HG03469 (cell line): ENCODE data around the gene ATXN1.
"Not testable (repeated sequence)": the region's sequence is repeated elsewhere in the genome, so short reads cannot be mapped to it uniquely, and the experiment has no call there.

ENCODE experiments used
- ATAC-seq: cut with Tn5 transposase; IDR thresholded peaks from one replicate; pipeline ENCODE4 v1.9.1; 2021; ENCODE audit warnings: mild to moderate bottlenecking, moderate library complexity, moderate number of reproducible peaks; ENCODE audit not compliant: unreplicated experiment

The ATXN1 gene

GRCh38 chr6:16760516-16761470 is at the start of gene ATXN1:
Gene ATXN1 (minus strand): TSS chr6:16761460.
- no peak for ATAC-seq

DNA sequence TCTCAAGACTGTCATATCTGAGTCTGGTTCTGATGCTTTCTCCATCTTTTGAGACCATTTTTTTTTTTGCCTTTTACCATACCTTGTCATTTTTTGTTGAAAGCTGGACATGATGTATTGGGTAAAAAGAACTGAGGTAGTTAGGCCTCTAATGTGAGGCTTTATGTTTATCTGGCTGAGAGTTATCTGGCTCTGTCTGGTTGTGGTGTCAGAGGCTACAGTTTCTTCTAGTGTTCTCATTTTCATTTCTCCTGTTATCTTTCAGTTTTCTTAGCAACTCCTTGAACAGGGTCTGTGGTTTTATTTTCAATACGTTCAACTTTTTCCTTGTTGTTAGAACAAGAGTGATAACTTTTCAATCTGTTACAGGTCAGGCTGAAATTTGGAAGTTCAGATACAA is 49.2 kb upstream of the ATXN1 start:
- no peak for ATAC-seq

DNA sequence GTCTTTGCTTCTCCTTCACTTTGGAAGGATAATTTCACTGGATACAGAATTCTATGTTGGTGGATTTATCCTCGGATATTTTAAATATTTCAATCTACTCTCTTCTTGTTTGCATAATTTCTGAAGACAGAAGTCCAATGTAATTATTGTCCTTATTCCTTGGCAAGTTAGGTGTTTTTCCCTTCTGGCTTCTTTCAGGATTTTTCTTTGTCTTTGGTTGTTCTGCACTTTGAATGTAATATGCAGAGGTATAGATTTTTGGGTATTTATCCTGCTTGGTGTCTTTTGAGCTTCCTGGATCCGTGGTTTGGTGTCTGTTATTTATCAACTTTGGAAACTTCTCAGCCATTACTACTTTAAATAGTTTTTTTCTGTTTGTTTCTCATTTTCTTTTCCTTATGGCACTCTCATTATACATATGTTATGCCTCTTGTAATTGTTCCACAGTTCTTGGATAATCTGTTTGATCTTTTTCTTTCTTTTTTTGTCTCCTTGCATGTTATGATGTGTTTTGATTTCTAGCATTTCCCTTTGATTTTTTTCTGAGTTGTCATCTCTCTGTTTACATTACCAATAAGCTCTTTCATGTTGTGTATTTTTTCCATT is 48.6 kb upstream of the ATXN1 start:
- ATAC-seq = no peak

- no peak for ATAC-seq
Observed at GRCh38 chr6:16807956-16808355, 46.7 kb upstream of the ATXN1 start.

DNA sequence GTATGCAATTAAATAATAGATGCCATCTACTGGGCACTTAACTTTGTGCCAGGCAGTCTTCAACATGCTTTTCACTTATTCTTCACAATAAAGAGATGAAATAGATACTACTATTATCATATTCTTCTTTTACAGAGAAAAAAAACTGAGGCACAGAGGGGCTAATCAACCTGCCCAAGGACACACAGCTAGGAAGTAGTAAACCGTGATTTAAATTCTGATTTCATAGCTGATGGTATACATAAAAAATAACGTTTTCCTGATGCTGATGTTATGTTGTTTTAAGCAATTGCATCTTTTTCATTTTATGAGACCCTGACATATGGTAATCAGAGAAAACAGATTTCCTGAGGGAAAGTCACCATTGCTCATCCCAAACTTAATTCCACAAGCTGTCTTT is 45.1 kb upstream of the ATXN1 start:
- no peak for ATAC-seq

GRCh38 chr6:16805243-16805950 is 44.1 kb upstream of the ATXN1 start:
- no peak for ATAC-seq

GRCh38 chr6:16804546-16805242 is 43.4 kb upstream of the ATXN1 start:
- ATAC-seq = no peak

GRCh38 chr6:16803294-16804200 is 42.3 kb upstream of the ATXN1 start:
- ATAC-seq = no peak

- no peak for ATAC-seq
Observed at GRCh38 chr6:16802071-16802470, 40.8 kb upstream of the ATXN1 start.

DNA sequence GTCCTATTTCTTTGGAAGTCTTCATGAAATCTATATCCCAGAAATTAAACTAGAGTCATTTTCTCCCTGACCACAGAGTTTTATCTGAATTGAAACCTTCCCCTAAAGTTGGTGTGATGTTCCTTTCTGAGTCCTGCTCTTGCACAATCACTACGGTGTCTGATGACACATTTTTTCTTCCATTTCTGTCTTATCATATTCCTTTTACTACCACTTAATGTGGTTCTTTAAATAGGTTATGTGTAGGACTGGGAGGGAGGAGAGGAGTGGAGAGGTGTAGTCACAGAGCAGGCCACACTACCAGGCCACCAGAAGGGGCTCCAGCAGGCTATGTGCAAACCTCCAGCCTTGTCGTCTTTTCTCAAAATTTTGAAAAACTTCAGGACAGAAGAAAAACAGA is 39.7 kb upstream of the ATXN1 start:
- no peak for ATAC-seq

GRCh38 chr6:16800341-16800740 is 39.1 kb upstream of the ATXN1 start:
- ATAC-seq = no peak

- no peak for ATAC-seq
Observed at GRCh38 chr6:16799279-16800193, 38.3 kb upstream of the ATXN1 start.

- no peak for ATAC-seq
Observed at GRCh38 chr6:16793828-16794412, 32.7 kb upstream of the ATXN1 start.

DNA sequence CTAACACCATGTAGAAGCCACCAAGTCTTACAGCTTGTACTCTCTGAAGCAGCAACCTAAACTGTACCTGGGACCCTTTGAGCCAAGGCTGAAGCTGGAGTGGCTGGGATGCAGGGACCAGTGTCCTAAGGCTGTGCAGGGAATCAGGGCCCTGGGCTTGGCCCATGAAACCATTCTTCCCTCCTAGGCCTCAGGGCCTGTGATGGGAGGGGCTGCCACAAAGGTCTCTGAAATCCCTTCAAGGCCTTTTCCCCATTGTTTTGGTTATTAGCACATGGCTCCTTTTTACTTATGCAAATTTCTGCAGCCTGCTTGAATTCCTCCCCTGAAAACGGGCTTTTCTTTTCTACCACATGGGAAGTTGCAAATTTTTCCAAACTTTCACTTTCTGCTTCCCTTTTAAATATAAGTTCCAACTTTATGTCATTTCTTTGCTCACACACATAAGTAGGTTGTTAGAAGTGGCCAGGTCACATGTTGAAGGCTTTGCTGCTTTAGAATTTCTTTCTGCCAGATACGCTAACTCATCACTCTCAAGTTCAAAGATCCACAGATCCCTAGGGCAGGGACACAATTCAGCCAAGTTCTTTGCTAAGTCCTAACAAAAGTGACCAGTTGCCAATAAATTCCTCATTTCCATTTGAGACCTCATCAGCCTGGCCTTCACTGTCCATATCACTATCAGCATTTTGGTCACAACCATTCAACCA is 28.2 kb upstream of the ATXN1 start:
- no peak for ATAC-seq

GRCh38 chr6:16787128-16787682 is 25.9 kb upstream of the ATXN1 start:
- ATAC-seq = no peak

DNA sequence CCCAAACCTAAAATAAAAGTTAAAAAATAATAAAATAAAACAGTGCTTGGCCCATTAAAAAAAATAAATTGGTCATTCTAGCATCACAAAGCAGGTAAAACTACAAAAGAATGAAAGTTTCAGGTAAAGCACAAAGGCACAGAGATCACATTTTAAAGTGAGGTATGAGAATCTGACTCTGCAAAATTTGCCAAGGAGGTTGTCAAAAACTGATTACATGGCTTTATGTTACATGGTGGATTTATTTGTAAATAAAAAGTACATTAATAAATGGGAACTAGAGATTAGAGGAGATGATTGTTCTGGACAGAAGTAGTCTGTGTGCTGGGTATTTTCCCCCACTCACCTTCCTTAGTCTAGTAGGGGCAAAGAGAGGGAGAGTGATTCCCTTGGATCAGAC is 24.2 kb upstream of the ATXN1 start:
- ATAC-seq = no peak

DNA sequence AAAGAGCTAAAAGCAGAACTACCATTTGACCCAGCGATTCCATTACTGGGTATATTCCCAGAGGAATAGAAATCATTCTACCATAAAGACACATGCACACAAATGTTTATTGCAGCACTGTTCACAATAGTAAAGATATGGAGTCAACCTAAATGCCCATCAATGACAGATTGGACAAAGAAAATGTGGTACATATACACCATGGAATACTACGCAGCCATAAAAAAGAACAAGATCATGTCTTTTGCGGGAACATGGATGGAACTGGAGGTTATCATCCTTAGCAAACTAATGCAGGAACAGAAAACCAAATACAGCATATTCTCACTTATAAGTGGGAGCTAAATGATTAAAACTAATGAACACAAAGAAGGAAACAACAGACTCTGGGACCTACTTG is 23.7 kb upstream of the ATXN1 start:
- ATAC-seq = not testable (repeated sequence)
